Activated T-helper 17 cell treated with anti-CD3 and anti-CD28 coated beads, Interleukin-2, amount 50 U/mL, for 72 hours (primary cell): Measurements from ENCODE around the gene HAVCR2. TPM values are rescaled to one million over a fixed set of nuclear protein-coding genes. Genes with fewer than 3 reads are reported as not detected.

Experiments used
- ATAC-seq: fragments of 150-1000 bp; cut with Tn5 transposase; replicated peaks from 2 replicates; pipeline ENCODE4 v1.10.0; 2021; ENCODE audit warnings: mild to moderate bottlenecking, moderate library complexity
- H3K27ac Mint-ChIP-seq: one replicate; pipeline ENCODE4 v1.8.0; 2022; ENCODE audit warnings: mixed read lengths
- H3K27me3 Mint-ChIP-seq: one replicate; pipeline ENCODE4 v1.8.0; 2022; ENCODE audit warnings: mixed read lengths
- H3K36me3 Mint-ChIP-seq: one replicate; pipeline ENCODE4 v1.8.0; 2022; ENCODE audit warnings: low read depth, mild to moderate bottlenecking, mixed read lengths
- H3K4me1 Mint-ChIP-seq: one replicate; pipeline ENCODE4 v1.8.0; 2022; ENCODE audit warnings: mixed read lengths
- H3K4me3 Mint-ChIP-seq: one replicate; pipeline ENCODE4 v1.8.0; 2022; ENCODE audit warnings: mild to moderate bottlenecking, mixed read lengths
- H3K9me3 Mint-ChIP-seq: one replicate; pipeline ENCODE4 v1.8.0; 2022; ENCODE audit warnings: mixed read lengths
- total RNA-seq, 2 donors: library from RNA; stranded (reverse); gene quantifications; one replicate each; pipeline ENCODE4 v1.2.3, GENCODE V29; 2022

Gene HAVCR2
- 10 to 100 TPM; 35.4 to 46.9 TPM for total RNA-seq

- peak within 1 kb of the TSS; percentile 96 for H3K4me3 Mint-ChIP-seq
- H3K4me1 Mint-ChIP-seq, result peaks cover 21% of the 10 kb centered on the region
- H3K36me3 Mint-ChIP-seq, result peaks cover 41% of the 10 kb centered on the region
- H3K27ac Mint-ChIP-seq, result peak within 1 kb of the TSS; percentile 94
- peak; percentile 87 for ATAC-seq
- no peaks in the 10 kb centered on the region for H3K27me3 Mint-ChIP-seq
- H3K9me3 Mint-ChIP-seq, result no peaks in the 10 kb centered on the region
These were observed at the start of gene HAVCR2 for GRCh38 chr5:157108976-157109375. TSS of gene HAVCR2 (minus strand) at chr5:157109044. CDS start at chr5:157108983, 61 bp downstream.

GRCh38 chr5:157157293-157157891, 48.5 kb upstream of the HAVCR2 start:
- Mint-ChIP-seq H3K9me3 (peaks cover 12% of the 10 kb centered on the region), H3K27me3 (no peaks in the 10 kb centered on the region), H3K27ac (peak overlapping the region; percentile 89), H3K4me1 (peaks cover 59% of the 10 kb centered on the region), H3K4me3 (peak overlapping the region; percentile 84), H3K36me3 (peaks cover 13% of the 10 kb centered on the region)
- ATAC-seq, result no peak

GRCh38 chr5:157155297-157155696, 46.5 kb upstream of the HAVCR2 start:
- H3K27me3 Mint-ChIP-seq, result no peaks in the 10 kb centered on the region
- H3K4me3 Mint-ChIP-seq, result peak overlapping the region; percentile 84
- H3K36me3 Mint-ChIP-seq, result peaks cover 13% of the 10 kb centered on the region
- H3K27ac Mint-ChIP-seq, result peak overlapping the region; percentile 89
- peaks cover 58% of the 10 kb centered on the region for H3K4me1 Mint-ChIP-seq
- no peak for ATAC-seq
- H3K9me3 Mint-ChIP-seq, result peaks cover 12% of the 10 kb centered on the region

GRCh38 chr5:157150995-157151394, 42.2 kb upstream of the HAVCR2 start:
- H3K27me3 Mint-ChIP-seq, result no peaks in the 10 kb centered on the region
- no peak for ATAC-seq
- H3K4me3 Mint-ChIP-seq, result peak overlapping the region; percentile 25
- H3K36me3 Mint-ChIP-seq, result no peaks in the 10 kb centered on the region
- peak overlapping the region; percentile 33 for H3K27ac Mint-ChIP-seq
- peaks cover 36% of the 10 kb centered on the region for H3K4me1 Mint-ChIP-seq
- no peaks in the 10 kb centered on the region for H3K9me3 Mint-ChIP-seq

GRCh38 chr5:157148734-157149615, 40.1 kb upstream of the HAVCR2 start:
- Mint-ChIP-seq H3K4me3 (peak overlapping the region; percentile 48), H3K36me3 (no peaks in the 10 kb centered on the region), H3K27me3 (no peaks in the 10 kb centered on the region), H3K4me1 (peaks cover 28% of the 10 kb centered on the region), H3K9me3 (no peaks in the 10 kb centered on the region), H3K27ac (peak overlapping the region; percentile 44)
- ATAC-seq, result peak; percentile 64

GRCh38 chr5:157143127-157143971, 34.5 kb upstream of the HAVCR2 start:
- peaks cover 25% of the 10 kb centered on the region for H3K4me1 Mint-ChIP-seq
- peaks cover 50% of the 10 kb centered on the region for H3K36me3 Mint-ChIP-seq
- H3K27me3 Mint-ChIP-seq, result no peaks in the 10 kb centered on the region
- no peaks in the 10 kb centered on the region for H3K9me3 Mint-ChIP-seq
- H3K27ac Mint-ChIP-seq, result peak overlapping the region; percentile 100
- peak; percentile 49 for ATAC-seq
- H3K4me3 Mint-ChIP-seq, result peak overlapping the region; percentile 99

- peaks cover 25% of the 10 kb centered on the region for H3K4me1 Mint-ChIP-seq
These were observed 33.7 kb upstream of the HAVCR2 start, which contains the start of gene MED7 for GRCh38 chr5:157142317-157143126. TSS of gene MED7 (minus strand) at chr5:157142865. CDS start at chr5:157139431, 3,434 bp downstream.

GRCh38 chr5:157137691-157138090, 28.8 kb upstream of the HAVCR2 start:
- no peak for ATAC-seq
- Mint-ChIP-seq H3K36me3 (peaks cover 76% of the 10 kb centered on the region), H3K9me3 (no peaks in the 10 kb centered on the region), H3K27ac (no peak overlapping the region), H3K27me3 (no peaks in the 10 kb centered on the region), H3K4me3 (no peak overlapping the region), H3K4me1 (peaks cover 31% of the 10 kb centered on the region)

More at GRCh38 chr5:157142317-157143126, 33.7 kb upstream of the HAVCR2 start, which contains the start of gene MED7:
- peaks cover 58% of the 10 kb centered on the region for H3K36me3 Mint-ChIP-seq
- H3K27ac Mint-ChIP-seq, result peak within 1 kb of the TSS; percentile 100
- peak; percentile 98 for ATAC-seq
- no peaks in the 10 kb centered on the region for H3K9me3 Mint-ChIP-seq
- H3K27me3 Mint-ChIP-seq, result no peaks in the 10 kb centered on the region
- peak within 1 kb of the TSS; percentile 99 for H3K4me3 Mint-ChIP-seq

GRCh38 chr5:157132281-157132612, 23.4 kb upstream of the HAVCR2 start:
- H3K9me3 Mint-ChIP-seq, result no peaks in the 10 kb centered on the region
- ATAC-seq, result no peak
- no peaks in the 10 kb centered on the region for H3K27me3 Mint-ChIP-seq
- peaks cover 12% of the 10 kb centered on the region for H3K4me1 Mint-ChIP-seq
- H3K27ac Mint-ChIP-seq, result no peak overlapping the region
- H3K4me3 Mint-ChIP-seq, result no peak overlapping the region
- H3K36me3 Mint-ChIP-seq, result peaks cover 22% of the 10 kb centered on the region

GRCh38 chr5:157130925-157131324, 22.1 kb upstream of the HAVCR2 start:
- H3K4me3 Mint-ChIP-seq, result no peak overlapping the region
- H3K4me1 Mint-ChIP-seq, result peaks cover 11% of the 10 kb centered on the region
- H3K27me3 Mint-ChIP-seq, result no peaks in the 10 kb centered on the region
- ATAC-seq, result no peak
- no peaks in the 10 kb centered on the region for H3K9me3 Mint-ChIP-seq
- no peak overlapping the region for H3K27ac Mint-ChIP-seq
- H3K36me3 Mint-ChIP-seq, result peaks cover 9% of the 10 kb centered on the region

GRCh38 chr5:157121709-157122108, 12.9 kb upstream of the HAVCR2 start:
- Mint-ChIP-seq H3K27ac (no peak overlapping the region), H3K9me3 (peaks cover 11% of the 10 kb centered on the region), H3K4me3 (no peak overlapping the region), H3K36me3 (no peaks in the 10 kb centered on the region), H3K4me1 (peaks cover 10% of the 10 kb centered on the region), H3K27me3 (no peaks in the 10 kb centered on the region)
- ATAC-seq, result no peak

GRCh38 chr5:157120102-157120501, 11.3 kb upstream of the HAVCR2 start:
- ATAC-seq, result no peak
- Mint-ChIP-seq H3K27ac (no peak overlapping the region), H3K9me3 (peaks cover 11% of the 10 kb centered on the region), H3K4me3 (no peak overlapping the region), H3K4me1 (peaks cover 17% of the 10 kb centered on the region), H3K27me3 (no peaks in the 10 kb centered on the region), H3K36me3 (no peaks in the 10 kb centered on the region)

- Mint-ChIP-seq H3K27me3 (no peaks in the 10 kb centered on the region), H3K27ac (no peak overlapping the region), H3K4me1 (peaks cover 19% of the 10 kb centered on the region), H3K4me3 (peak overlapping the region; percentile 38), H3K36me3 (no peaks in the 10 kb centered on the region), H3K9me3 (peaks cover 4% of the 10 kb centered on the region)
- peak; percentile 80 for ATAC-seq
These were observed 7.7 kb upstream of the HAVCR2 start for GRCh38 chr5:157116483-157116954.
